ENCODE results near the gene LRFN5.

DNA sequence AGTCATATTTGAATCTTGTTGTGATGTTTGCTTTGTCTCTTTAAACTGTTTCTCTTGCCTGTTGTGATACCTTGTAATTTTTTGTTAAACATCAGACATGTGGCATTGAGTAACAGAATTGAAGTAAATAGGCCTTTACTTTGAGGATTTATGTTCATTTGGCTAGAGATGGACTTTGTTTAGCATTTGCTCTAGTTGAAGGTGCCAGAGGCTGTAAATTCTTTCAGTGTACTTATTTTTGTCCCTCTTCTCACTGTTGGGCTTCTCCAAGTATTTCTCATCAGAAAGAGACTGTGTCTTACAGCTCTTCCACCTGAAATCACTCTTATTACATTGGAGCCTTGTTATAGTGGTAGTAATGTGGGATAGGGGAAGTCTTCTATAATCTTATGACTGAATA lies 175.8 kb downstream of the LRFN5 start:
- TF ChIP-seq, protein P1, sequence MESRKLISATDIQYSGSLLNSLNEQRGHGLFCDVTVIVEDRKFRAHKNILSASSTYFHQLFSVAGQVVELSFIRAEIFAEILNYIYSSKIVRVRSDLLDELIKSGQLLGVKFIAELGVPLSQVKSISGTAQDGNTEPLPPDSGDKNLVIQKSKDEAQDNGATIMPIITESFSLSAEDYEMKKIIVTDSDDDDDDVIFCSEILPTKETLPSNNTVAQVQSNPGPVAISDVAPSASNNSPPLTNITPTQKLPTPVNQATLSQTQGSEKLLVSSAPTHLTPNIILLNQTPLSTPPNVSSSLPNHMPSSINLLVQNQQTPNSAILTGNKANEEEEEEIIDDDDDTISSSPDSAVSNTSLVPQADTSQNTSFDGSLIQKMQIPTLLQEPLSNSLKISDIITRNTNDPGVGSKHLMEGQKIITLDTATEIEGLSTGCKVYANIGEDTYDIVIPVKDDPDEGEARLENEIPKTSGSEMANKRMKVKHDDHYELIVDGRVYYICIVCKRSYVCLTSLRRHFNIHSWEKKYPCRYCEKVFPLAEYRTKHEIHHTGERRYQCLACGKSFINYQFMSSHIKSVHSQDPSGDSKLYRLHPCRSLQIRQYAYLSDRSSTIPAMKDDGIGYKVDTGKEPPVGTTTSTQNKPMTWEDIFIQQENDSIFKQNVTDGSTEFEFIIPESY (CRISPR knock-in tag; IDR thresholded peaks at IDR 0.05), result no peak
- TF ChIP-seq, protein P2, sequence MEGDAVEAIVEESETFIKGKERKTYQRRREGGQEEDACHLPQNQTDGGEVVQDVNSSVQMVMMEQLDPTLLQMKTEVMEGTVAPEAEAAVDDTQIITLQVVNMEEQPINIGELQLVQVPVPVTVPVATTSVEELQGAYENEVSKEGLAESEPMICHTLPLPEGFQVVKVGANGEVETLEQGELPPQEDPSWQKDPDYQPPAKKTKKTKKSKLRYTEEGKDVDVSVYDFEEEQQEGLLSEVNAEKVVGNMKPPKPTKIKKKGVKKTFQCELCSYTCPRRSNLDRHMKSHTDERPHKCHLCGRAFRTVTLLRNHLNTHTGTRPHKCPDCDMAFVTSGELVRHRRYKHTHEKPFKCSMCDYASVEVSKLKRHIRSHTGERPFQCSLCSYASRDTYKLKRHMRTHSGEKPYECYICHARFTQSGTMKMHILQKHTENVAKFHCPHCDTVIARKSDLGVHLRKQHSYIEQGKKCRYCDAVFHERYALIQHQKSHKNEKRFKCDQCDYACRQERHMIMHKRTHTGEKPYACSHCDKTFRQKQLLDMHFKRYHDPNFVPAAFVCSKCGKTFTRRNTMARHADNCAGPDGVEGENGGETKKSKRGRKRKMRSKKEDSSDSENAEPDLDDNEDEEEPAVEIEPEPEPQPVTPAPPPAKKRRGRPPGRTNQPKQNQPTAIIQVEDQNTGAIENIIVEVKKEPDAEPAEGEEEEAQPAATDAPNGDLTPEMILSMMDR (IDR thresholded peaks at IDR 0.05 in 2 of 3, conservative IDR thresholded peaks at IDR 0.05 in 1 of 3; ENCODE audit: insufficient read depth in 2 of 3, low read depth in 1 of 3, low read length in 3 of 3), result no peak
- TF ChIP-seq, protein P3, sequence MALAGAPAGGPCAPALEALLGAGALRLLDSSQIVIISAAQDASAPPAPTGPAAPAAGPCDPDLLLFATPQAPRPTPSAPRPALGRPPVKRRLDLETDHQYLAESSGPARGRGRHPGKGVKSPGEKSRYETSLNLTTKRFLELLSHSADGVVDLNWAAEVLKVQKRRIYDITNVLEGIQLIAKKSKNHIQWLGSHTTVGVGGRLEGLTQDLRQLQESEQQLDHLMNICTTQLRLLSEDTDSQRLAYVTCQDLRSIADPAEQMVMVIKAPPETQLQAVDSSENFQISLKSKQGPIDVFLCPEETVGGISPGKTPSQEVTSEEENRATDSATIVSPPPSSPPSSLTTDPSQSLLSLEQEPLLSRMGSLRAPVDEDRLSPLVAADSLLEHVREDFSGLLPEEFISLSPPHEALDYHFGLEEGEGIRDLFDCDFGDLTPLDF (CRISPR knock-in tag; IDR thresholded peaks at IDR 0.05), result no peak
- TF ChIP-seq ARNT (IDR thresholded peaks at IDR 0.05) (no peak), U2AF1 (optimal IDR thresholded peaks at IDR 0.05; ENCODE audit: low read depth, low read length) (no peak), JUN (IDR thresholded peaks at IDR 0.05; ENCODE audit: borderline replicate concordance, low read depth, low read length) (no peak), JUN (CRISPR knock-in tag; IDR thresholded peaks at IDR 0.05; ENCODE audit: borderline replicate concordance) (no peak), HOMEZ (CRISPR knock-in tag; IDR thresholded peaks at IDR 0.05) (no peak), ZNF780A (CRISPR knock-in tag; IDR thresholded peaks at IDR 0.05) (no peak), POLR2A (conservative IDR thresholded peaks at IDR 0.05) (no peak), EZH2 (IDR thresholded peaks at IDR 0.05; ENCODE audit: borderline replicate concordance, low read depth, low read length) (no peak), NCOA1 (IDR thresholded peaks at IDR 0.05; ENCODE audit: low read depth) (no peak)

All from K562 (cell line).